SK-MEL-5 (cell line): ENCODE results near the gene SLC5A10. TPM values are rescaled to one million over a fixed set of nuclear protein-coding genes. Genes with fewer than 3 reads are reported as not detected.
"Not testable (repeated sequence)": the region's sequence is repeated elsewhere in the genome, so short reads cannot be mapped to it uniquely, and the experiment has no call there.

ENCODE experiments used
- DNase-seq: peaks from one replicate; pipeline ENCODE4 v3.0.0-alpha.2; 2016; ENCODE audit warnings: low read depth, low spot score
- in situ Hi-C: cut with HindIII; loops from 2 replicates; pipeline ENCODE4 v1.10.0; 2016; ENCODE audit warnings: low sequenced_read_pairs, high pct_unique_total_duplicates, low pct_unique_long_range_greater_than_20kb
- total RNA-seq: library from RNA; depleted of rRNA; stranded (reverse); fragments of >200 nt; shearing (Covaris generic); gene quantifications from 2 replicates; pipeline ENCODE4 v1.2.3, GENCODE V29; 2014

Gene SLC5A10
- total RNA-seq, 1 experiment from 2014 or later = 0.11 TPM

DNA sequence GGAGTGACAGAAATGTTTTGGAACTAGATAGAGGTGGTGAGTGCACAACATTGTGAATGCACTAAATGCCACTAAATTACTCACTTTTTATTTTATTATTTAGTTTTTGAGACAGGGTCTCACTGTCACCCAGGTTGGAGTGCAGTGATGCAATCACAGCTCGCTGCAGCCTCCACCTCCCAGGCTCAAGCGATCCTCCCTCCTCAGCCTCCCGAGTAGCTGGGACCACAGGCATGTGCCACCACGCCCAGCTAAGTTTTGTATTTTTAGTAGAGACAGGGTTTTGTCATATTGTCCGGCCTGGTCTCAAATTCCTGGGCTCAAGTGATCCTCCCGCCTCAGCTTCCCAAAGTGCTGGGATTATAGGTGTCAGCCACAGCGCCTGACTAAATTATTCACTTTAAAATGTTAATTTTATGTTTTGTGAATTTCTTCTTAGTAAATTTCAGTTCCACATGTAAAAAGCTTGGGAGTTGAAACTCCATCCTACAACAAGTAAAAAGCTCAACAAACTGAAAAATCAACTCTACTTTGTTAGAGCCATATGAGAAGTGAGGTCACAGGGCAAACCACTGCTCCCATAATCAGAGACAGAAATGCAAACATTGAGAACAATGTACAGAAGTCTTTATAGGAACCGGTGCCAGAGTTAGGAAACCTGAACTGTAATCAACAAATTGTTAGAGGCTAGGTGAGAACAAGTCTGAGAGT is 13.8 kb upstream of the SLC5A10 start:
- in situ Hi-C loops = no loop called here
- no peak for DNase-seq

DNA sequence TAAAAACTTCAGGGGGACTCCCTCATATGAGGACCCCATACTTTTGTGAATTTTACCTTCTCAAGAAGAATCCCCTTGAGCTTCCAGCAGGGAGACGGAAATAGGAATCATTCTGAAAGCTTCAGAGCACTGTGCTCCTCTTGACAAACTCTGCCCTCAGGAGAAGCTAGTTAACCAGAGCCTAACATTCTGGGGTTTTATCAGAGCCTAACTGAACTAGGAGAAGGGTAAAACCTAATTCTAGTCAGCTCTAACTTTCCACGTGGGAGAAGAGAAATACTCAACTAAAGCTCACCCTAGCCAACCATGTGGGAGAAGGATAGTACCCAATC is 13.3 kb upstream of the SLC5A10 start:
- in situ Hi-C loops = no loop called here

DNA sequence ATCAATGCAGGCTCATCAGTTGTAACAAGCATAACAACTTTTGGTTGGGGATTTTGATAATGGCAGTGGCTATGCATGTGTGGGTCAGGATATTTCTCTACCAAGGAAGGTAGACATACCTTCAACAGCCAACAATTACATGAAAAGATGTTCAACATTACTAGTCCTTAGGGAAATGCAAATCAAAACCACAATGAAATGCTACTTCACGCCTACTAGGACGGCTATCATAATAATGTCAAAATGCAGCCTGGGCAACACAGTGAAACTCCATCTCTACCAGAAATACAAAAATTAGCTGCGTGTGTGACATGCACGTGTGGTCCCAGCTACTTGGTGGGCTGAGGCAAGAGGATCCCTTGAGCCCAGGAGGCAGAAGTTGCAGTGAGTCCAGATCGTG is 7.3 kb upstream of the SLC5A10 start:
- no peak for DNase-seq
- in situ Hi-C loops = no loop called here

More for the DNA sequence above, 13.3 kb upstream of the SLC5A10 start:
- no peak for DNase-seq

DNA sequence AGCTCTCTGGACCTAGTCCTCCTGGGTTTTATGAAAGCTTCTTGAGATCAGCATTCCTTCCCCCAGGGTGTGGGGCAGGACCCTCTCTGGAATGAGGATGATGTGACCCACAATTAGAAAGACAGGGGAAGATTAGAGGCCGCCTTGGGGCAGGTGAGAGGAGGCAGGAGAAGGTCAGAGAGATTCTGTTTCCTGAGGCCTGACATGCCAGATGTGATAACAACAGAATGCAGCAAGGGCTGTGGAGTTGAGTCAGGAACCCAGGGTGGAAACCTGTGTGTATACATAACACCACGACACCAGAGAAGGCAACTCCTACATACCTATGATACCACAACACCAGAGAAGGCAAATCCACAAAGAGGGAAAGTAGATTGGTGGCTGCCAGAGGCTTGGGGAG is 5.4 kb upstream of the SLC5A10 start:
- no peak for DNase-seq
- in situ Hi-C loops = no loop called here

DNA sequence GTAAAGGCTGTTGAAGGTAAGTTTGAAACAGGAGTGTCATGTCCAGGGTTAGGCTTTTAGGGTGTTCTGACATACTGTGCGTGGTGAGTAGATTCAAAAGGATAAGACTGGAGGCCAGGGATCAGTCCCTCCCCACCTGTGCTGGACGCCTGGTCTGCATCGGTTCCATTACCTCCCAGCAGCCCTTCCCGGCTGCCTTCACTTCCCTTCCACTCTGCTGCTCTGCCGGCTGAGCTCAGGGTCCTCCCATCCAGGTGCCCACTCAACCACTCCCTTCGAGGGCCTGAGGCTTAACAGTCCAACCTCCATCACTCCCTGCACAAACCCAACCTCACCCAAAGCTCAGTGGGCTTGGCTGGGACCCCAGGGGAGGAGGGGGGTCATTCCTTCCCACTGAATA is 4.1 kb upstream of the SLC5A10 start:
- DNase-seq = no peak
- in situ Hi-C loops = no loop called here

DNA sequence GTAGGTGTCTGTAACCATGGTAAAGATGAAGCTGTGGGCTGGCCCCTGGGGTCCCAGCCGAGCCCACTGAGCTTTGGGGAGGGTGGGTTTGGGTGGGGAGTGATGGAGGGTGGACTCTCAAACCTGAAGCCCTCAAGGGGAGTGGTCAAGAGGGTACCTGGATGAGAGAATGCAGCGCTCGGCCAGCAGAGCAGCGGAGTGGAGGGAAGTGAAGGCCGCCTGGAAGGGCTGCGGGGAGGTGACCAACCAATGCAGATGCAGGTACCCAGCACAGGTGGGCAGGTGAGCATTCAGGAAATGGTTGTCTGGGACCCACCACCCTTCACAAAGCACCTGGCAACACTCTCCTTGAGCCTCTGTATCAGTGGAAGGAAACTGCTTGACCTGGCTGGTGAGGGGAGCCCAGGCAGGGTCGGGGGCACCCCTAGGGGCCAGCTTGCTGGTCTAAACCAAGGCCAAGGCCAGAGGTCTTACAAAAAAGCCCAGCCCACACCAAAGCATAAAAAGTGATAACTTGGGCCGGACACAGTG is 3.4 kb upstream of the SLC5A10 start:
- in situ Hi-C loops = no loop called here

DNA sequence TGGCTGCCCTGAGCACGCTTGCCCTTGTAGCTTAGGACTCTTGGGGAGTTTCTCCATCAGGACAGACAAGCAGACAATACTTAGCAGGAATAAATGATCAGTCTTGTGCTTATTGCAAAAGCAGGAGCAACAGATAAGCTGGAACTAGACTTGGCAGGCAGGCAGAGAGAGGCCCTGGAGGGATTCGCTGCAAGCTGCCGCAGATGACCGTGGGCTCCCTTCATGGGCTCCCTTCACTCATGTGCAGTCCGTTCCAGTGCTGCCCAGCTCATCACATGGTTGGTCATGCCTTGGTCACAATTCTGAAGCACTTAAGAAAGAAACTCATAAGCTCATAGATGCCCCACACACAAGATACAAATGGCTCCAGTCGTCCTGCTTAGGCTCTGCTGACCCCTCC is 2.4 kb upstream of the SLC5A10 start:
- in situ Hi-C loops = no loop called here
- DNase-seq = peak; percentile 34

More for the DNA sequence above, 3.4 kb upstream of the SLC5A10 start:
- no peak for DNase-seq

DNA sequence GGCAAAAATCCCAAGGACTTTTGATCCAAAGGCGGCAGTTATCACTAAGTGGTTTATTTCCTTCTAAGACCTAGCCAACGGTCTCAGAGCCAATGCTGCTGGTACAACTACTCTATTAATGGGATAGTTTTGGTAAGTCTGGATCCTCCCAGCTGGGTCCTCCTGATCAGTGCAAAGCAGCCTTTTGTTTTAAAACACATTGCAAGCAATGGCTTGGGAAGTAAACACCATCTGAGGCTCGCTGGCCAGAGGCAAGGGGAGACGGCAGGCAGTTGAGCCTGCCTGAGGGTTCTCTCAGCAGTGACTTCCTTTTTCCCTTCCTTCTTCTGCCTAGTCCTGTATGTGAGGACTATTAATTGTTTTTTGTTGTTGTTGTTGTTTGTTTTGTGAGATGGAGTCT is 1.6 kb upstream of the SLC5A10 start:
- no peak for DNase-seq
- in situ Hi-C loops = no loop called here

DNA sequence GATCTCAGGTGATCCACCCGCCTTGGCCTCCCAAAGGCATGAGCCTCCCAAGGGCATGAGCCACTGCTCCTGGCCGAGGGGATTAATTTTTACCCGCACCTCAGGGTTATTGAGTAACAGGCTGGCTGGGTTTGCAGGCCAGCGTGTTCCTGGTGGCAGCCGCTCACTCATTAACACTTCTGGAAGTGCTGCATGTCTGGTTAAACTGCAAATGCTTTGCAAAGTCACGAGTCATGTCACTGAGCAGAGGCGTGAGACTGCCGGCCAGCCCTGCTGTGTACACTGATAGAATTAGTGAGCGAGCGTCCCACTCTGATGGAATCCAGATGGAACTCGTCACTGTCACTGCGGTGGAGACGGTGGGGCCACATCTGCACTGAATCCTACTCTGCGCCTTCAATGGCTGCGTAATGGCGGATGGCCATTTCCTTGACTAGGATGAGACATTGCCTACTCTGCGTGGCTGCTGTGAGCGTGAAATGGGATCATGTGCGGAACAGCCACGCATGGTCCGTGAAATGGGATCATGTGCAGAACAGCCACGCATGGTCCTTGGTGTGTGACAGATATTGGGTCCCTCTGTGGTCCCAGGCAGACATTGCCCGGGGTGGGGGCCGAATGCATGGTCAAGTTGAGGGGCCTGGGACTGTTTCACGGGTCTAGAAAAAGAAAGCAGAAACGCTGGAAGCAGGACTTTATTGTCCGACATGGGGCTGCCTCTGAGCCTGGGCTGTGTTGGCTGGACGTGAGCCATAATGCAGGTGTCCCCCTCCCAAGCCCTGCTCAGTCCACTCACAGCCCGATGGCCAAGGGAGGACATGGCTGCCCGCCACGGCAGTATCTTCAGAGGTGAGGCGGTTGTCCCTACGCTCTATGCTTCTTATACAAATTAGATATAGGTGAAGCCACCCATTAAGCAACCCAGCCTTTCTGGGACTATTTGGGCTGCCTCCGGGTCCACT is 740 bp upstream of the SLC5A10 start:
- DNase-seq = no peak
- in situ Hi-C loops = no loop called here

DNA sequence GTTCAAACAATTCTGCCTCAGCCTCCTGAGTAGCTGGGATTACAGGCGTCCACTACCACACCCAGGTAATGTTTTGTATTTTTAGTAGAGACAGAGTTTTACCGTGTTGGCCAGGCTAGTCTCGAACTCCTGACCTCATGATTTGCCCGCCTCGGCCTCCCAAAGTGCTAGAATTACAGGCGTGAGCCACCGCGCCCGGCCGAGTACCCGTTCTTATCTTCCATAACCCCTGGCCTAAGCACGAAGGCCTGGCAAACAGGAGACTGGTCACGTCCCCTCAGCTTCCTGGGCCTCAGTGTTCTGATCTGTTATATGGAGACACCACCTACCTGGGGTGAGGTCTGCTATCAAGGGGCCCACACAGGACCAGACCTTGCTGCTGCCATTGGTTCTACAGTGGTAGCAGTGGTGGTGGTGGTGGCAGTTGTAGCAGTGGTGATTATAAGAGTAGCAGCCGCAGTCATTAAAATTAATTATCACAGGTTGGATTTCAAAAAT is 1.3 kb downstream of the SLC5A10 start:
- in situ Hi-C loops = no loop called here
- DNase-seq = no peak

DNA sequence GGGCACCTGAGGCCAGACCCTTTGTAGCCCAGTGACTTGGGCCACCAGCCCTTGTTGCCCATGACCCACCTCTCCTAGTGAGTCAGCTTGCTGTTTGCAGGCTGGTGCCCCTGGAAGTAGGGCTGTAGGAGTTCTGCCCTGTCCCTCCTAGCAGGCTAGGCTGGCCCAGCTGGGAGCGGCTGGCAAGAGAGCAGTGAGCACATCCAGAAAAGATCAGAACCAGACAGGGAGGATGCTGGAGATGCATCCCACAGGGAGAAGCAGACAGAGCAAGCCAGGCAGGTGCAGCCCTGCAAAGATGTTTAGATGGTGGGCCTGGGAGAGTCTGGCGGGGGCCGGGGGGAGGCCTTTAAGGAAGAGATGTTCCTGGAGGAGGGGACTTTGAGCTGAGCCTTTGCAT is 2.4 kb downstream of the SLC5A10 start:
- no peak for DNase-seq
- in situ Hi-C loops = no loop called here

DNA sequence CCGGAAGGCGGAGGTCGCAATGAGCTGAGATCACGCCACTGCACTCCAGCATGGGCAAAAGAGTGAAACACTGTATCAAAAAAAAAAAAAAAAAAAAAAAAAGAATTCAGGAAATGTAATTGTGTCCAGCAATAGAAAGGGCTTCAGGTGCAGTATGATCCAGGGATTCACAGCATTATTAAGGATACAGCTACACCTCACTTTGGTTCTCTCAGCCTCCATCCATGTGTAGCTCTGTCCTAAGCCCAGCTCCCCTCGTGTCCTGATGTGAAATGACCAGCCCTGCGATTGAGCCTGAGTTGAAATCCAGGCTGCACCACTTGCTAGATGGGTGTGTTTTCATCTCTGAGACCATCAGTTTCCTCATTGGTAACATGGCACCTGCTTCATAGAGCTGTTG is 3.0 kb downstream of the SLC5A10 start:
- DNase-seq = no peak
- in situ Hi-C loops = no loop called here

DNA sequence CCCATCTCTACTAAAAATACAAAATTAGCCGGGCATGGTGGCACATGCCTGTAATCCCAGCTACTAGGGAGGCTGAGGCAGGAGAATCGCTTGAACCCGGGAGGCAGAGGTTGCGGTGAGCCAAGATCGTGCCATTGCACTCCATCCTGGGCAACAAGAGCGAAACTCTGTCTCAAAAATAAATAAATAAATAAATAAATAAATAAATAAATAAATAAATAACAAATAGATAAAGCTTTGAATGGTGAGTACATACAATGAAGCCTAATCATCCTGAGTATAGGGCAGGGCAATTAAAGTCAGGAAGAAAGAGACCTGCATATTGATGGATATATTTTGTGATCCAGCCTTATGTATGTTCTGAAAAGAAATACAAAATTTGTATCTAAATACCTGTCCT is 4.1 kb downstream of the SLC5A10 start:
- in situ Hi-C loops, DNase-seq: not testable (repeated sequence)

DNA sequence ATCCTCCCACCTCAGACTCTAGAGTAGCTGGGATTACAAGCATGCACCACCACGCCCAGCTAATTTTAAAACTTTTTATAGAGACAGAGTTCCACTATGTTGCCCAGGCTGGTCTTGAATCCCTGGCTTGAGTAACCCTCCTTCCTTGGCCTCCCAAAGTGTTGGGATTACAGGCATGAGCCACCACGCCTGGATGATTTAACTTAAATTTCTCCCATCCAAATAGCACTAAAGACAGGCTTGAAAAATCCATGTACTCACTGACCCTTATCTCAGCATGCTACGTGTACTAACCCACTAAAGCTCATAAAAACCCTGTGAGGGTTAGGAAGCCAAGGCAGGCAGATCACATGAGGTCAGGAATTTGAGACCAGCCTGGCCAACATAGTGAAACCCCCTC is 4.6 kb downstream of the SLC5A10 start:
- in situ Hi-C loops = no loop called here
- DNase-seq = no peak

DNA sequence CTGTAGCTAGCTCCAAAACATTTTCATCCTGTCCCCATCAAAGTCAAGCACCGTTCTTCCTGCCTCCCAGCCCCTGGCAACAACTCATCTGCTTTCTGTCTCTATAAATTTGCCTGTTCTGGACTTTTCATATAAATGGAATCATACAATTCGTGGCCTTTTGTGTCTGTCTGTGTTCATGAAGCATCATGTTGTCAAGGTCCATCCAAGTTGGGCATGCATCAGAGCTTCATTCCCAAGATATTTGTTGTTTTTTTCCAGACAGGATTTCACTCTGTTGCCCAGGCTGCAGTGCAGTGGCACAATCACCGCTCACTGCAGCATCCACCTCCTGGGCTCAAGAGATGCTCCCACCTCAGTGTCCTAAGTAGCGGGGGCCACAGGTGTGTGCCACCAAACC is 5.9 kb downstream of the SLC5A10 start:
- in situ Hi-C loops = no loop called here
- DNase-seq = no peak

DNA sequence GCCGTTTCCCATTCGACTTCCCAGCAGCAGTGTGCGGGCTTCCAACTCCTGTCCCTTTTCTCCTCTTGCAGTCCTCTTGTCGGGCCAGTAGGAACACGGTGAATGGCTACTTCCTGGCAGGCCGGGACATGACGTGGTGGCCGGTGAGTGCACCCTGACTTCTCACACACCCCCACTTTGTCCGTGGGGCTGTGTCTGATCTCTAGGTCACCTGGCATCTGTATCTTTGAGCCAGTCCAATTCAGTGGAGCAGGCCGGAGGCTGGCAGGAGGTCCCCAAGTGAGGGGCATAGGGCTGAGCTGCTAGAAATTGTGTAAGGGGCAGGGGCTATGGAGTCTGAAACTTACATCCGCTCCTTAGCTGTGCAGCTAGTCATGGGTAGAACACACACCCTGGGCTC is 6.6 kb downstream of the SLC5A10 start:
- no peak for DNase-seq
- in situ Hi-C loops = no loop called here

DNA sequence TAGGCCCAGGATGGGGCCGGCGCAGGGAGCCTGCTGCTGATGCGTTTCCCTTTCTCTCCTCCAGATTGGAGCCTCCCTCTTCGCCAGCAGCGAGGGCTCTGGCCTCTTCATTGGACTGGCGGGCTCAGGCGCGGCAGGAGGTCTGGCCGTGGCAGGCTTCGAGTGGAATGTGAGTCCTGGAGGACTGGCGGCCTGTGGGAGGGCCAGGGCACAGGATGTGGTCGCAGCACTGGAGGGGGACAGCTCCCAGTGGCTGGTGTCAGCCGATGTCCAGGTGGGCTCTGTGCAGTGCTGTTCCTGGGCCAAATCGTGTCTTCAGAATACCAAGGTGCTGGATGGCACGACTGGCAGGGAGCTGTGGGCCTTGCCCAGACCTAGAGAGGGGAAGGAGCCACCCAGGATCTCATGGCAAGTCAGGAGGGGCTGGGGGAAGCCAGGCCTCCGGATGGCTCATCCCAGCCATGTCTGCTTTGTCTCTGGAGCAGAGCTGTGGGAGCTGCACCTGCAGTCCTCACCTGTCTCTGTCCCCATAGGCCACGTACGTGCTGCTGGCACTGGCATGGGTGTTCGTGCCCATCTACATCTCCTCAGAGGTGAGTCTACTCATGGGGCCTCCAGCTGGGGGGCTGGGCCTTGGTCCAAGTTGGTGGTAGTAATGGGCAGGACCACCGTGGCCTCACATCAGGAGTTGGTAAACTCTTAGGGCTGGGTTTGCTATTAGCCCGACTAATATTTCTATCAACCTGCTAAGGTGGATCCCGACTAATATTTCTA is 7.3 kb downstream of the SLC5A10 start:
- in situ Hi-C loops = no loop called here
- no peak for DNase-seq

DNA sequence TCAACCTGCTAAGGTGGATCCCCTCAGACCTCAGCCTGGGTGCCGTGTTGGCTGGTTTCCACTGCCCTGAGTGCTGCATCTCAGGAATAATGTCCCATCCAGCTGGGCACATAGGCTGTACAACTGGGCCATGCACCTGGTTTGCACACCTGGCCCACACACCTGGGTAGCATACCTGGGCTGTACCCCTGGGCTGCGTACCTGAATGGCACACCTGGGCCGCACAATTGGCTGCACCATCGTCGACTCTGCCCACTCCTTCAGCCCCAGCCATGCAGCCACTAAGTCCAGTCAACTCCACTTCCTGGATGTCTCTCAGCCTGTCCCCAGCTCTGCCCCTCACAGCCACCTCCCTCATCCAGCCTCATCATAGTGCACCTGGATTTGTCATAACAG is 7.9 kb downstream of the SLC5A10 start:
- DNase-seq = no peak
- in situ Hi-C loops = no loop called here
